Measurements from ENCODE around the gene TXNDC16.

The TXNDC16 gene

GRCh38 chr14:52395728-52396127 lies 156.6 kb downstream of the TXNDC16 start:
- in situ Hi-C loops (cut with MboI; ENCODE audit: low sequenced_read_pairs) = no loop called here

GRCh38 chr14:52391881-52392615 lies 160.3 kb downstream of the TXNDC16 start:
- in situ Hi-C loops (cut with MboI; ENCODE audit: low sequenced_read_pairs) = no loop called here
